OCI-LY3 (cell line): Measurements from ENCODE around the gene TBX21.

Source experiments
- H2AFZ ChIP-seq: fragments of 200-600, 300-600 bp; shearing (Covaris generic); 2 replicates; pipeline ENCODE4 v1.6.0; 2014; ENCODE audit warnings: antibody characterized with exemption, low read depth, low read length
- H3K27ac ChIP-seq: fragments of 200-600, 300-600 bp; sonication (generic); 2 replicates; pipeline ENCODE4 v1.5.1; 2014; ENCODE audit warnings: mild to moderate bottlenecking, low read length, moderate library complexity, mixed read lengths
- H3K27me3 ChIP-seq: fragments of 200-600, 300-600 bp; sonication (generic); 2 replicates; pipeline ENCODE4 v1.6.1; 2014; ENCODE audit warnings: low read depth, low read length, mixed read lengths
- H3K36me3 ChIP-seq: fragments of 200-600, 300-600 bp; sonication (generic); replicated peaks from 2 replicates; pipeline ENCODE3; 2014; ENCODE audit warnings: low read depth, low read length, mixed read lengths
- H3K4me1 ChIP-seq: fragments of 300-600, 200-600 bp; sonication (generic); 2 replicates; pipeline ENCODE4 v1.6.1; 2014; ENCODE audit warnings: low read length, mixed read lengths
- H3K4me2 ChIP-seq: fragments of 200-600, 300-600 bp; sonication (generic); 2 replicates; pipeline ENCODE4 v1.6.1; 2014; ENCODE audit warnings: low read length, mixed read lengths
- H3K4me3 ChIP-seq: fragments of 300-600, 200-600 bp; sonication (generic); 2 replicates; pipeline ENCODE4 v1.5.1; 2014; ENCODE audit warnings: antibody characterized with exemption, mild to moderate bottlenecking, low read length, moderate library complexity
- H3K79me2 ChIP-seq: fragments of 300-600, 200-600 bp; shearing (Covaris generic); 2 replicates; pipeline ENCODE4 v1.6.1; 2014; ENCODE audit warnings: mild to moderate bottlenecking, low read length, mixed read lengths
- H3K9ac ChIP-seq: fragments of 300-600, 200-600 bp; shearing (Covaris generic); 2 replicates; pipeline ENCODE4 v1.6.0; 2014; ENCODE audit warnings: mild to moderate bottlenecking, low read length, moderate library complexity
- H3K9me3 ChIP-seq: fragments of 200-600, 300-600 bp; shearing (Covaris generic); 2 replicates; pipeline ENCODE4 v1.6.1; 2014; ENCODE audit warnings: low read length, mixed read lengths; ENCODE audit not compliant: insufficient read depth
- H4K20me1 ChIP-seq: fragments of 200-600, 300-600 bp; sonication (generic); 2 replicates; pipeline ENCODE4 v1.6.1; 2016; ENCODE audit warnings: low read length, mixed read lengths; ENCODE audit not compliant: insufficient read depth
- EZH2phosphoT487 ChIP-seq: fragments of 200-600 bp; shearing (Covaris generic); IDR thresholded peaks from 2 replicates; pipeline ENCODE4 v1.6.1; 2018; ENCODE audit warnings: antibody characterized with exemption, mixed run types, low read depth
- TF ChIP-seq, protein P1 (sequence below): fragments of 200-600, 300-600 bp; sonication (generic); IDR thresholded peaks from 2 replicates; pipeline ENCODE4 v1.5.1; 2014; ENCODE audit warnings: antibody characterized with exemption, low read length, low read depth

Gene TBX21

DNA sequence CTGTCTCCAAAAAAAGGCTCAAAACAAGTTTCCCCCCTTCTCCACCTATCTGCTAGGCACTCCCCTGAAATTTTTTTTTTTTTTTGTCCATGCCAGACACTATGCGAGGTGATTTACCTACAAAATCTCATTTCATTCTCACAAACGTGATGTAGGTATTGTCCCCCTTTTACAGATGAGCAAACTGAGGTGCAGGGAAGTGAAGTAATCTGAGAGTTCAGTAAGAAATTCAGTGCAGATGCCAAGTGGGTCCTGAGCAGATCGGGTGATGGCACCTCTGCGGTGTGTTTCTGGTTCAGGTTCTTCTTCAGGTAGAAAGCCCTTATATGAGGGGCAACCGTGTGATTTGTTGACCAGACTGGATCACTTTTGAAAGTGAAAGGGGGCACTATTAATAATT lies 29.4 kb upstream of the TBX21 start:
- Histone ChIP-seq H3K27ac (no peak overlapping the region), H3K4me2 (no peak overlapping the region), H3K4me3 (no peak overlapping the region)

DNA sequence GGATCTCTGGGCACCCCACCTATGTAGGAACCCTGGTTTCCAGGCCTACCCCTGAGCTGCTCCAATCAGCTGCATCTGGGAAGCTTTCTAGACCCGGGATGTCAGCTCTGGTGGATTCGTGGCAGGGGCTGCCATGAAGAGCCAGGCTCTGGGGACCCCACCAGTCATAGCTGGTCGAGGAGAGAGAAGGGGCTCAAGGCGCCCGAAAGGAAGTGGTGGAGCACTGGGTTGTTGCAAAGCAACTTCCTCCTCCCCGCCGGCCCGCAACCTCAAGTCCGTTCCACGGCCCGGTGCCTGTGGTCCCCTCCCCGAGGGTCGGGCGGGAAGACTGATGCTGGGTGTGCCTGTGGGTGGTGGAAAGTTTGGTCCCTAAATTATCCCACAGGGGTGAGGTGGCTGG lies 28.9 kb upstream of the TBX21 start:
- Histone ChIP-seq H3K27me3 (peaks cover 50% of the 10 kb centered on the region), H3K36me3 (no peaks in the 10 kb centered on the region), H3K4me3 (no peak overlapping the region), H3K4me1 (peaks cover 10% of the 10 kb centered on the region; the same call in 1 of the 2 replicates), H3K9me3 (no peaks in the 10 kb centered on the region), H4K20me1 (no peaks in the 10 kb centered on the region), H3K4me2 (no peak overlapping the region), H3K27ac (no peak overlapping the region), H3K79me2 (no peaks in the 10 kb centered on the region), H2AFZ (no peak overlapping the region), H3K9ac (no peak overlapping the region)
- TF ChIP-seq, protein P1, sequence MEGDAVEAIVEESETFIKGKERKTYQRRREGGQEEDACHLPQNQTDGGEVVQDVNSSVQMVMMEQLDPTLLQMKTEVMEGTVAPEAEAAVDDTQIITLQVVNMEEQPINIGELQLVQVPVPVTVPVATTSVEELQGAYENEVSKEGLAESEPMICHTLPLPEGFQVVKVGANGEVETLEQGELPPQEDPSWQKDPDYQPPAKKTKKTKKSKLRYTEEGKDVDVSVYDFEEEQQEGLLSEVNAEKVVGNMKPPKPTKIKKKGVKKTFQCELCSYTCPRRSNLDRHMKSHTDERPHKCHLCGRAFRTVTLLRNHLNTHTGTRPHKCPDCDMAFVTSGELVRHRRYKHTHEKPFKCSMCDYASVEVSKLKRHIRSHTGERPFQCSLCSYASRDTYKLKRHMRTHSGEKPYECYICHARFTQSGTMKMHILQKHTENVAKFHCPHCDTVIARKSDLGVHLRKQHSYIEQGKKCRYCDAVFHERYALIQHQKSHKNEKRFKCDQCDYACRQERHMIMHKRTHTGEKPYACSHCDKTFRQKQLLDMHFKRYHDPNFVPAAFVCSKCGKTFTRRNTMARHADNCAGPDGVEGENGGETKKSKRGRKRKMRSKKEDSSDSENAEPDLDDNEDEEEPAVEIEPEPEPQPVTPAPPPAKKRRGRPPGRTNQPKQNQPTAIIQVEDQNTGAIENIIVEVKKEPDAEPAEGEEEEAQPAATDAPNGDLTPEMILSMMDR: no peak
- TF ChIP-seq EZH2phosphoT487: no peak

More for the DNA sequence above, 29.4 kb upstream of the TBX21 start:
- H3K4me1 ChIP-seq: peaks cover 10% of the 10 kb centered on the region; the same call in 1 of the 2 replicates
- H2AFZ ChIP-seq: no peak overlapping the region
- no peaks in the 10 kb centered on the region for H3K36me3 ChIP-seq
- H3K9me3 ChIP-seq: no peaks in the 10 kb centered on the region
- TF ChIP-seq, protein P1: no peak
- no peak for TF ChIP-seq EZH2phosphoT487
- no peaks in the 10 kb centered on the region for H3K79me2 ChIP-seq
- H3K27me3 ChIP-seq: peaks cover 50% of the 10 kb centered on the region
- H3K9ac ChIP-seq: no peak overlapping the region
- no peaks in the 10 kb centered on the region for H4K20me1 ChIP-seq

DNA sequence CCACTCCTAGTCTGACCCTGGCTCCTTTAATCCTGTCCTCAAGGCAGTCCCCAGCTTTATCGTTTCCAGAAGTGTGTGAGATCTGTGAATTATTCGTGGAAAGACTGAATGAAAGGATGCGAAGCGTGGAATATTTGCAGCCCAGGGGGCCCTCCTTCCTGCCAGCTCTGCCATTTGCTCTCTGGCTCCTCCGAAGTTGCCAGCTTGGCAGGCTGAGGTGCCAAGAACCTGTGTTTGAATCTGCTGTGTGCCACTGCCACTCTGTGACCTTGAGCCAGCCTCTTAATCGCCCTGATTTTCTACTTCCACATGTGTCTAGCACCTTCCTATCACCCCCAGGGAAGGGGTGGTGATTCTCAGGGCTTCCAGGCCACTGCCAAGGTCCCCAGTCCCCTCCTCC lies 28.3 kb upstream of the TBX21 start:
- no peak overlapping the region for H3K4me2 ChIP-seq
- TF ChIP-seq EZH2phosphoT487: no peak
- TF ChIP-seq, protein P1: no peak
- H3K9ac ChIP-seq: no peak overlapping the region
- peaks cover 10% of the 10 kb centered on the region; the same call in 1 of the 2 replicates for H3K4me1 ChIP-seq
- H3K4me3 ChIP-seq: no peak overlapping the region
- H3K27me3 ChIP-seq: peaks cover 50% of the 10 kb centered on the region
- H4K20me1 ChIP-seq: no peaks in the 10 kb centered on the region
- no peak overlapping the region for H3K27ac ChIP-seq
- H3K36me3 ChIP-seq: no peaks in the 10 kb centered on the region
- H3K9me3 ChIP-seq: no peaks in the 10 kb centered on the region
- no peaks in the 10 kb centered on the region for H3K79me2 ChIP-seq
- no peak overlapping the region for H2AFZ ChIP-seq

DNA sequence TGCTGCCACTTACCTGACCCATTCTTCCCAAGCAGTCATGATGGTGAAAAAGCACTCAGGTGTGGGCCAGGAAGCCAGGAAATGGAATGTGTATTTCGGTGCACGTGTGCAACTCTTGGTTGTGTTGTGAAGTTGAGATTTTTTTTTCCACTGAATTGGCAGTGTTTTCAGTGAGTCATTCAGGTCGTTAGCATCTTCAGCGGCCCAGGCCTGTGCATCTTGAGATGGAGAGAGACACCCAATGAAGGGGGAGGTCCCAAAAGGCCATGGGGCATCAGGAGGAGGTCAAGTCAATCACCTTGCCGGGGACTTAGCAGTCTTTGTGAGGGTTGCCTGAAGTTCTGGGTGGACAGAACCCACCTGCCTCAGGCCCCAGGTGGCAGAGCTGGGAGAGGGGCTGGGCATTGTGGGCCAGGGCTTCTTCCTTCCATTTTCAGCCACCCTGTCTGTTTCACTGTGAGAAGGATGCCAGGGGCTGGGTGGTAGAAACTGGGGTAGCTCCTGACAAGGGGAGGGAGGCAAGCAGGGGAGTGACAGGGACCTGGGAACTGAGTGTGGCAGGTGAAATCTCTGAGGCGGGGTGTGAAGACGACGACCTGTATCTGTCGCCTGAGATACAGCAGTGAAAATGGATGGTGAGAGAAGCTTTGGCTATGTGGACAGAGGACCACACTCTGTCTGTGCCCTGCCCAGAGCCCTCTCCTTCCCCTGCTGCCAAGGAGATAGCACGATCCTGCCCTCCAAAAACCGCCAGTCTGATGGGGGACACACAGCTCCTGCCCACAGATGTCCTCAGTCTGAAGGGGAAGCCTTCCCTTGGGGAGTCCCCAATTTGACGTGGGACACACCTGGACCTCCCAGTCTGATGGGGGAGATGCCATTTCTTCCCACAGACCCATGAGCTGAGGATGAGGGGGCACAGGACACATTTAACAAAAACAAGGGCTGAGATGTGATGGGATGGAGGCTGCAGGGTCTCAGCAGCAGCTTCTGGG lies 27.2 kb upstream of the TBX21 start:
- Histone ChIP-seq H2AFZ (no peak overlapping the region), H3K4me3 (no peak overlapping the region), H3K27ac (no peak overlapping the region), H3K9me3 (no peaks in the 10 kb centered on the region), H4K20me1 (no peaks in the 10 kb centered on the region), H3K79me2 (no peaks in the 10 kb centered on the region), H3K9ac (no peak overlapping the region), H3K4me2 (no peak overlapping the region), H3K36me3 (no peaks in the 10 kb centered on the region), H3K4me1 (peaks cover 10% of the 10 kb centered on the region; the same call in 1 of the 2 replicates), H3K27me3 (peaks cover 50% of the 10 kb centered on the region)
- no peak for TF ChIP-seq EZH2phosphoT487
- TF ChIP-seq, protein P1: no peak
